Left colon (tissue), 2 donors: ENCODE measurements around the gene LRRIQ4. TPM values are rescaled to one million over a fixed set of nuclear protein-coding genes. Genes with fewer than 3 reads are reported as not detected.

ENCODE experiments used
- ATAC-seq: fragments of 200-7000 bp; cut with Tn5 transposase; one replicate; pipeline ENCODE4 v1.9.1; 2020; ENCODE audit warnings: mild to moderate bottlenecking, moderate library complexity
- DNase-seq, 2 donors: peaks; one replicate each; pipeline ENCODE4 v3.0.0-alpha.2; 2020
- intact Hi-C, 2 donors: fragments of 100-400 bp; cut with DNase I in 1 of 2; cut with micrococcal nuclease in 1 of 2; formaldehyde crosslinking; loops; one replicate each; pipeline versions ENCODE4 v1.11.2 to v1.14.0; 2022; cut with DNase I, micrococcal nuclease
- total RNA-seq, 2 donors: library from RNA; stranded (reverse); fragmentation: NEBNext Ultra II Directional; extraction: Animal tissue kit (Norgen Biotek cat#: 25700); gene quantifications; one replicate each; pipeline ENCODE4 v1.2.1, GENCODE V29; 2021
- donor health status: DM: no; HTN: no; CAD: no.
- donor health status: DM: yes; HTN: yes; CAD: no.

LRRIQ4 gene
- total RNA-seq, 2 donors from 2014 or later = 0.22 TPM; not detected in 1

DNA sequence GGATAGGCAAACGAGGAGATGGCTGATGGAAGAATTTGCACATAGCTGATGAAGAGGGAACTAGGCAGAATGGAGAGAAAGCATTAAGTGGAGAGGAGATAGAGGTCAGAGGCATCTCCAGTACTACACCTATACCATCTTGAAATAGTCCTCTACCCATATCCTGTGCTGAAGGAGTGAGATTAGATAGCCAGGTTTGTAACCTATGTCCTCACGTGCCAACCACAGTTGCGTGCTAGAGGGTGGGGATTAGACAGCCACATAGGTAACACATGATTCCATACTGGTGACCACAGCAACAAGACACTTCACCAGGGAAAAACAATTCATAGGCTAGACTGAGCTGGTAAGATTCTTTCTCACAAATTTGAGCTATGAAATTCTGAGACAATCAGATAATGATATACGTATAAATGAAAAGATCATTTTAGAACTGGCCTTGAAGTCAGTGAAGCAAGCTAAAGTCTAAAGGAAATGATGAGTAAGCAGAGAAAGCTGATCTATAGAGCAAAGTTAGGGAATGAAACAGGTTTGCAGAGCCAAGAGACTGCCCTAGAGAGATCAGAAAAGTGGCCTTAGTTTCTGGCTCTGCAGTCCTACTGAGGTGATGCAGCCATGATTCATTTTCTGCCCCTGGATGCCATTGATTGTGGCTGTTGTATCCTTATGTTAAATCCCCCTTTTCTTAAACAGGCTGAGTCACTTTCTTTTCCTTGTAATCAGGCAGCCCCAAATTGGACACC is 21.8 kb upstream of the LRRIQ4 start:
- intact Hi-C loops = no loop called here
- DNase-seq = no peak

DNA sequence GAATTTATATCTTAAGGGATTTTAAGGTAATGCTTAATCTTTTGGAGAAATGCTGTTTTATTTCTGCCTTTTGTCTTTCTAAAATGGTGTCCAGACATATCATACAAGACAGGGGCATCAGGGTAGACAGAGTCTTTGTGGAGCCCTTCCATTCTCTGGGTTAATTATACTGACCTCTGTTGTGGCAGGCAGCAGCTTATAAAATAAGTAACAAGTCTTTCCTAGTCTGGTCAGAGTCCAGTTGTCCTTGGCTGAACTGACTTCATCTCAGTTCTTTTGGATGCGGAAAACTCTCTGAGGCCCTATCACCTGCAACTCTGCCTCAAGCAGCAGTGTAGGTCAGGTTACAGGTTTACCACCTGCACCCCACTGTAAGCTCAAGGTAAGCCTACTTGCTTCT is 20.3 kb upstream of the LRRIQ4 start:
- intact Hi-C loops = no loop called here
- DNase-seq = no peak
- ATAC-seq = peak; percentile 19

More for the DNA sequence above, 21.8 kb upstream of the LRRIQ4 start:
- ATAC-seq = no peak

DNA sequence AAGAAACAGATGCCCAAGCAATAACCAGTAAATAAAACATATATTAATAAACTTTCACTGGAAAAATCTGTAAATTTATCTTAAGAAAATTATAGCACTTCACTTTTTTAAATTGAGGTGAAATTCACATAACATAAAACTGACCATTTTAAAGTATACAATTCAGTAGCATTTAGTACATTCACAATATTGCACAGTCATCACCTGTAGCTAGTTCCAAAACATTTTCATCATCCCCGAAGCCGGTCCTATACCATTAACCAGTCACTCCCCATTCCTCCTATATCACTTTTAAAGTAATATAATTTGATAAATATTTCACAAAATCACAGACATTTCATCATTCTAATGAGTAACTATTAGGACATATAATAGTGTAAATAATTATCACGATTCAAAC is 8.0 kb upstream of the LRRIQ4 start:
- intact Hi-C loops = no loop called here
- DNase-seq (no peak), ATAC-seq (no peak)

DNA sequence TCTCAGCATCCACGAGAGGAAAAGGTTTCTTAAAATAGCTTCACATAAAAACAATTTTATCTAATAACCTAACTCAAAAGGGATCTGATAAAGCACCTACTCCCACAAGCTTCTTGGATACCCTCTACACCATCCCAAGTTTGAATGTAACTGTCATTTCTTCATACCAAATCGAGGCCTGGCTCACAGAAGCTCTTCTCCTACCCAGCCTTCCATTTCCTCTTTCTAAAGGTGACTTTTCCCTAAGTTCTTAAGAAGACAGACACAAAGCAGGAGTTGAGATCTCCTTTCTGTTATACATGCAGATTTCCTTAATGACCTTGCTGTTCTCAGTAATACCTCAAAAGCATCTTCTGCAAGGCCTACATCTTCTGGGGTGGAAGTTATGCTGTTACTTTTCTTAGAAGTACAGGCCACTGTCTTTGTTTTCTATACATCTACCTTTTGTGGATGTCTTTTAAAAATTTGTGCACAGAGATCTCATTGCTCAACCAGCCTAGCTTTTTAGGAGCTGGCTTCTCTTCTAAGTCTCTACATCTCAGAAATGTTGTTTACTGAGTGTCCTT is 3.4 kb upstream of the LRRIQ4 start:
- DNase-seq (no peak), ATAC-seq (no peak)
- intact Hi-C loops = no loop called here

DNA sequence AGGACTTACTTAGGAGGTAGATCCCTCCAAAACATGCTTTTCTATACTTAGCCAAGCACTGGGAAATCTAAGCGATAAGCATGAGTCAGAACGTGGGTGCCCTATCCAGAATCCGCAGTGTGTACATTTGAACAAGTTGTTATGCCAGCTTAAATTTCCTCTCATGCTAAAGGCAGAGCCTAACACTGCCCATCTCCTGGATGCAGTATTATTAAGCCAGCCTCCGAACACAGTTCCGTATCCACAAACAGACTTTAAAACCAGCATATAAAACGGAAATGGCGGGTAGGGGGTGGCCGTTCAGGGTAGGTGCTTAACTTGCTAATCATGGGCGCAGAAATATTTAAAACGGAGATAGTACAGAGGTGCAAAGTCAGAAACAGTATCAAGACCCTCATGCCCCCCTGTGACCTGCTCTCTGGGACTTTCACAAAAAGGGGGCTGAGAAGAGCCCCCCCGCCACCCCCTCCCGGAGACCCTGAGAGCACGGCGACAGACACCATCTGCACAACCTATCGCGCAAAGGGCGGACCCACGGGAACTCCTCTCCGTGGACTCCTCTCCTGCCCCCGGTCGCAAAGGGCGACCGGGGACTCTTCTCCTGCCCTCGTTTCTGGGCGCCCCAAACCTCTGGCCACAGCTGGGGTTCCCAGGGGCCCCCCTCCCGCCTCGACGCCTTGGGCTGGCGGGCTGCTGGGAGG is 889 bp upstream of the LRRIQ4 start:
- ATAC-seq (peak; percentile 39), DNase-seq (peak in 1 of 2 donors; percentile 26)
- intact Hi-C loops = no loop called here

DNA sequence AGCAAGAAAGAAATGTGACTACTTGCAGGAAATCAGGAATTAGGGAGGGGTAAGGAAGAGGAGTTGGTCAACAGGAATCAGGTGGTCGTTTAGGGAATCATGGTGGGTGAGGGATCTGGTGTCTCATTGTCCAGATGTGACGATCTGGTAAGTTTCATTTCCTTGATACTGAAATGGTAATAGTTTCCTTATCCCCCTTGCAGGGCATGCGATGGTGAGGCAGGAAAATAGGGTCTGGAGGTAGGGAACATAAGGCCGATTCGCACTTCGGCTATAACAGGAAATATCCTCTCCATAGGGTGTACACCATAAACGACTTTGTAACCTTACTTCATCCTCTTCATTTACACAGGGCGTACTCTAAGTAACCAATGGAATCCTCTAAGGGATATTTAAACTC is 608 bp downstream of the LRRIQ4 start:
- DNase-seq = no peak
- intact Hi-C loops = no loop called here
- no peak for ATAC-seq

DNA sequence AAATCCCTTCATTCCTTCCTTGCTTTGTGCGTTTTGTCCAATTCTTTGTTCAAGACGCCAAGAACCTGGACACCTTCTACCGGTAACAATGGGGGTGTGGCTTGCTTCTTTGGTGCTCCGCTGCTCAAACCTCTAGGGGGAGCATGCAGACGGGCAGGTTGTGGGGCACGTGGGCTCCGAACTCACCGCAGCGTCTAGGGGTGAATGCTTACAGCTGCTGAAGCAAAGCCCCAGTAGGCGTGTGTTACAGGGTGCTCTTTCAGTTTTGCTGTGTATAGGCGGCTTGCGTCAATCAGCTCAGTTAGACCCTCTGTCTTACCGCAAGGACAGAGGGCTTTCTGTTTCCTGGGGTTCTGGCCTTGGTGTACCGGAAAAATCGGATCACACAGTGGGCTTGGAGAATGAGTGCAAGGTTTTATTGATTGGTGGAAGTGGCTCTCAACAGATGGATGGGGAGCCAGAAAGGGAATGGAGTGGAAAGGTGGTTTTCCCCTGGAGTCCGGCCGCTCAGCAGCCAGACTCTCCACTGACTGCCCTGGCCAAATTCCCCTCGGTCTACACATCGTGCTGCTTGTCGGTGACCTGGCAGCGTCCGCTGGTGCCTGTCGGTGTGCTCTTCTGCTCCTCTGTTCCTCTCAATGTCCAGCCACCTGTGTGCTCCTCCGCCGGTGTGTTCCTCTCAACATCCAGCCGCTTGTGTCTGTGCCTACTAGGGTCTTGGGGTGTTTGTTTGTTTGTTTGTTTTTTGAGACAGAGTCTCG is 1.3 kb downstream of the LRRIQ4 start:
- DNase-seq (peak; percentile 60 to 68), ATAC-seq (peak; percentile 72)
- intact Hi-C loops = no loop called here

DNA sequence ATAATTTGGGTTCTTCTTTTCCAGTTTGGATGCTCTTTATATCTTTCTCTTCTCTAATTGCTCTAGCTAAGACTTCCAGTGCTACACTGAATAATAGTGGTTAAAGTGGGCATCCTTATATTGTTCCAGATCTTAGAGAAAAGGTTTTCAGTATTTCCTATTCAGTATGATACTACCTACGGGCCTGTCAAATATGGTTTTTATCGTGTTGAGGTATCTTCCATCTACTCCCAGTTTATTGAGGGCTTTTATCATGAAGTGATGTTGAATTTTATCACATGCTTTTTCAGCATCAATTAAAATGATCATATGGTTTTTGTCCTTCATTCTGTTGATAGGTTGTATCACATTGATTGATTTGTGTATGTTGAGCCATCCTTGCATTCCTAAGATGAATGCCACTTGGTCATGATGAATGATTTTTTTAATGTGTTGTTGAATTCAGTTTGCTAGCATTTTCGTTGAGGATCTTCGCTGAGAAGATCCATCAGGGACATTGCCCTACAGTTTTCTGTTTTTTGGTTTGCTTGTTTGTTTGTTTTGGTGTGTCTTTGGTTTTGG is 3.0 kb downstream of the LRRIQ4 start:
- intact Hi-C loops = no loop called here
- DNase-seq = no peak
- ATAC-seq = no peak

DNA sequence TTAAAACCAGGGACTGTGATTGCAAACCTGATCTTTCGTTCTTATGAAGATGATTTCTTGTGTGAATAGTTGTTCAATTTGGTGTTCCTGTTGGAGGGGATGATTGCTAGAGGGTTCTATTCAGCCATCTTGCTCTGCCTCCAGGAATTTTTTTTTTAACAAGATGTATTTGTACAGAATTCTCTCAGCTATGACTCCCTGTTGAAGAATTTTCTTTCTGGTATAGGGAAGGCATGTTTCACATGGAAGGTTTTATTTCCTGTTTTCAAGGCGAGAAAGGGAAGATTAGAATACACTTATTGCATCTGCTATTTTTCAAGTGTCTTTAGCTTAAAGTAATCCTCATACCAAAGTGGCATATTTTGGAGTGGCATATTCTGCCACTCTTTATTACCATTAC is 5.6 kb downstream of the LRRIQ4 start:
- intact Hi-C loops = no loop called here
- ATAC-seq = no peak
- DNase-seq = no peak

DNA sequence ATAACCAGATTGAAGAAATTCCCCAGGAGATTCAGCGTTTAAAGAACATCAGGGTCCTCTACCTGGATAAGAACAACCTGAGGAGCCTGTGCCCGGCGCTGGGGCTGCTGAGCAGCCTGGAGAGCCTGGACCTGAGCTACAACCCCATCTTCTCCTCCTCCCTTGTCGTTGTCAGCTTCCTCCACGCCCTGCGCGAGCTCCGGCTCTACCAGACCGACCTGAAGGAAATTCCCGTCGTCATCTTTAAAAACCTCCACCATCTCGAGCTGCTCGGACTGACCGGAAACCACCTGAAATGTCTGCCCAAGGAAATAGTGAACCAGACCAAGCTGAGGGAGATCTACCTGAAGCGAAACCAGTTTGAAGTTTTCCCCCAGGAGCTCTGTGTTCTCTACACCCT is 9.4 kb downstream of the LRRIQ4 start:
- intact Hi-C loops = no loop called here
- DNase-seq (no peak), ATAC-seq (peak; percentile 31)

DNA sequence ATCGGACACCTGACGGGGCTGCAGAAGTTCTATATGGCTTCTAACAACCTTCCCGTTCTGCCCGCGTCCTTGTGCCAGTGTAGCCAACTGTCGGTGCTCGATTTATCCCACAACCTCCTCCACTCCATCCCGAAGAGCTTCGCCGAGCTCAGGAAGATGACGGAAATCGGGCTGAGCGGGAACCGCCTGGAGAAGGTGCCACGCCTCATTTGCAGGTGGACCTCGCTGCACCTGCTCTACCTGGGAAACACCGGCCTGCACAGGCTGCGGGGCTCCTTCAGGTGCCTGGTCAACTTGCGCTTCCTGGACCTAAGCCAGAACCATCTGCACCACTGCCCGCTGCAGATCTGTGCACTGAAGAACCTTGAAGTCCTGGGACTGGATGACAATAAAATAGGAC is 9.9 kb downstream of the LRRIQ4 start:
- intact Hi-C loops = no loop called here
- ATAC-seq = peak; percentile 84
- peak; percentile 32 to 40 for DNase-seq

DNA sequence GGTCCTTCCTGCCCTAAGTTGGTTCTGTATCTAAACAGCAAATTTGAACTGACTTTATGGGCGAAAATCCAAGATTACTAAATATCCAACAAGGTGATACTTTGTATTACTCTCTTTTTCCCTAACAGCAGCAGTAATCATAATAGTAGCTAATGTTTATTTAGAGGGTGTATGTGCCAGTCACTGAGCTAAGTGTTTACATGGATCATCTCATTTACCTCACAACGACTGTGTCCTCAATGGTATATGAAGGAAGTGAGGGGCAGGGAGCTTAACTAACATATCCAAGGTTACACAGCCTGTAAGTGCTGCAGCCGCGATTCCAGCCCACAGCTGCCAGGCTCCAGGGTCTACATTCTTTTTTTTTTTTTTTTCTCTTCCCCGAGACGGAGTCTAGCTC is 10.3 kb downstream of the LRRIQ4 start:
- peak; percentile 95 for ATAC-seq
- no peak for DNase-seq
- intact Hi-C loops = no loop called here

DNA sequence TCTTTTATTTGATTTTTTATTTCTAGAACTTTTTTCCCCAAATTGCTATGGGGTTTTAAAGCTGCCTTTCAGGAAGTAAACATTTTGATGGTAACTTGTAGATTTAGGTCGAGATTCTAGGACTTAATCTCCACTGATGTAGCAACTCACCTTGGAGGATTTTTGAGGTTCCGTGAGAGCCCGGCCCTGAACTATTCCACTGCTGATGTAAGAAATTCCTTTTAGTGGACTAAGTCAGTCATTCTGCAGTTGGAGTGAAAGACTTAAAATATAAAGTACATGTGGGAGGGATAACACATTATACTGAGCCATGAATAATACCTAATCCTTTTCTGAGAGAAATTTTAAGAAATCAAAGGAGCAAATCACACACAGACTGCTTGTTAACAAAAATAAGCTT is 12.6 kb downstream of the LRRIQ4 start:
- DNase-seq = no peak
- intact Hi-C loops = no loop called here
- ATAC-seq = no peak

DNA sequence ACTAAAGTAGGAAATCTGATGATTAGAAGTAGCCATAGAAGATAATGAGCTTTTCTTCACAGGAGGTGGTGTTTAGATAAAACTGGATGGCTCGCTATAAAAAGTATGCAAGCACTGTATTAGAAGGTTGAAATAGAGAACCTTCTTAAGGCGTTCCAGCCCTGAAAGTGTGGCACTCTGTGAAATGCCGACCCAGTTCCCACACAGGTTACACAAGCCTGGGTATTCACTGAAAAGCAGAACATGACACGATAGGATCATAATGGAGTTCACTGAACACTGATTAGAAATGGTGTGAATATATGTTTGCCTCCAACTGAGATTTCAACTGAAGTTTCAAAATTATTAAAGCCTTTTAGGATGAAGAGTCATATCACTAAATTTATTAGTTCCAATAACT is 15.0 kb downstream of the LRRIQ4 start:
- no peak for ATAC-seq
- no peak for DNase-seq
- intact Hi-C loops = no loop called here

DNA sequence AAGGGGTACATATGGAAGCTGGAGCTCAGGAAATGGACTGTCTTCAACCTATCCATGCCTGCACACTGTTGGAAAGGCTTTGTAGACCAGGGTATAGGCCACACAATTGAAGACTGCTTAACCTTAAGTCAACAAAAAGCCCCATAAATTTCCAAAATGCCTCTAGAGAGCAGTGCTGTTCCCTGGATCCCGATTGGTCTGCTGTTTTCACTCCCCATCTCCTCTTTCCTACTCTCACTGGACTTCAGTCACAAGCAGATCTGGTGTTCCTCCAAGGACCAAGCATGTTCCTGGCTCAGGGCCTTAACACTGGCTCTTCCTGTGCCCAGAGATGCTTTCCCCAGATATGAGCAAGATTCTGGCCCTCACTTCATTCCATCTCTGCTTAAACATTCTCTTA is 22.9 kb downstream of the LRRIQ4 start:
- intact Hi-C loops = no loop called here
- peak; percentile 54 for ATAC-seq
- no peak for DNase-seq

DNA sequence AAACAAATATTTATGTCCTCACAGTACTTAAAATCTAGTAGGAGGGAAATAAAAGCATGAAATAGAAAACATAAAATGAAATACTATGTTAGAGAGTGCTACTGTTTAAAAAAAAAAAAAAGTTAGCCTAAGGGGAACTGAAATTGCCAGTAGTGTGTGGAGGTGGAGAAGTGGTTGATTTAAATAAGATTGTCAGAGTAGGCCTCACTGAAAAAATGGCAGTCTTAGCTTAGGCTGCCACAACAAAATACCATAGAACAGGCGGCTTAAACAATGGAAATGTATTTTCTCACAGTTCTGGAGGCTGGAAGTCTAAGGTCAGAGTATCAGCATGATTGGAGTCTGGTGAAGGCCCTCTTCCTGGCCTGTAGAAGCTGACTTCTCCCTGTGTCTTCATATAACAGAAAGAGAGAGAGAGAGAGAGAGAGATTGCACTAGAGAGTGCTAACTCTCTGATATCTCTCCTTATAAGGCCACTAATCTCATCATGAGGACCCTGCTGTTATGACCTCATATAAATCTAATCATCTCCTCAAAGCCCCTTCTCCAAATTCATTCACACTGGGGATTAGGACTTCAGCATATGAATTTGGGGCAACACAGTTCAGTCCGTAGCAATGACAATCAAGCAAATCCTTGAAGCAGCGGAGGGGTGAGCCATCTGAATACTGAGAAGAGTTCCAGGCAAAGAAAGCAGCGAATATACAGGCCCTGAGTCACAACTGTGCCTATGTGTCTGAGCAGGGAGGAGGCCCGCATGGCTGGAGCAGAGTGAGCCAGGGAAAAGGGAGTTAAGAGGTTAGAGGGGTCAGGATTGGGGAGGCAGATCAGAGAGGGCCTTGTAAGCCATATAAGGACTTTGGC is 23.6 kb downstream of the LRRIQ4 start:
- intact Hi-C loops = no loop called here
- ATAC-seq = peak; percentile 8
- no peak for DNase-seq

DNA sequence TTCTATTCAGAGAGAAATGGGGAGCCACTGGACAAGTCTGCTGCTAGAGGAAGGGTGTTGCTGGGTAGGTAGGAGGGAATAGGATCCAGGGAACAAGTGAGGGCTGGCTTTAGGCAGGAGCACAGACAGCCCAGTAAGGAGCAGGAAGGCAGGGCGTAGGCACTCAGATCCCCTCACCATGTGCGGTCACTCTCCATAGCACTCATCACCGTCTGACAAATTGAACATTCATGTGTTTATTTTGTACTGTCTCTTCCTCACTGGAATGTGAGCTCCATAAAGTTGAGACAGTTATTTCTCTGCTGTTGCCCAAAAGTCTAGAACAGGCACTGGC is 24.2 kb downstream of the LRRIQ4 start:
- intact Hi-C loops = no loop called here
- ATAC-seq (peak; percentile 15), DNase-seq (no peak)

DNA sequence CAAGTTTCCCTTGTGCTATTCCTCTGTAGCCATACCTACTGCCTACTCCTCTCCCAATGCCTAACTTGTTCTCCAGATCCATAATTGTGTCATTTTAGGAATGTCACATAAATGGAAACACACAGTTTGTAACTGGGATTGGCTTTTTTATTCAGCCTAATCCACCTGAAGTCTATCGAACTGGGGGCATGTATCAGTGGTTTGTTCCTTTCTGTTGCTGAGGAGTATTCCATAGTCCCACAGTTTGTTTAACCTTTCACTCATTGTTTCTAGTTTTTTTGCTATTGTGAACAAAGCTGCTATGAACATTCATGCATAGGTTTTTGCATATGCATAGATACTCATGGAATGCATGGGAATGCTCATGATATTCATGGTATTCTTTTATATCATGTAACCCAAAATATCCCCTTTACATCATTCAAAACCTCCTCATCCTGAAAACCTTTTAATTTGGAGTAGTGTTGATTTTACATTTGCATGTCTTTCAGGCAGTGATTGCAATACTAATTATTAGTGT is 25.9 kb downstream of the LRRIQ4 start:
- DNase-seq = no peak
- intact Hi-C loops = no loop called here
- ATAC-seq = no peak
